Caco-2 (cell line): ENCODE measurements around the gene BNIP2. TPM values are rescaled to one million over a fixed set of nuclear protein-coding genes. Genes with fewer than 3 reads are reported as not detected.
A peak's percentile ranks its signal among the peaks of the same experiment; 100 is the strongest.

Source experiments
- BruUV-seq: library from RNA; stranded (reverse); fragments of 400-500 nt; replicated peaks from 2 replicates; lab custom pipeline; 2021; lab: Mats Ljungman, UMichigan
- CTCF ChIA-PET: fragments of 300-600 bp; sonication (Branson Sonifier 250); formaldehyde crosslinking; loops from one replicate; lab custom pipeline; 2022; ENCODE audit warnings: antibody characterized with exemption; lab: Charles Lee
- POLR2A ChIA-PET: fragments of 300-600 bp; sonication (Branson Sonifier 250); formaldehyde crosslinking; loops from one replicate; lab custom pipeline; 2022; ENCODE audit warnings: antibody characterized with exemption; lab: Charles Lee
- DNase-seq, 2 experiments: peaks; one replicate each; pipeline versions ENCODE4 v3.0.0 to v3.0.0-alpha.2; 2020 to 2022
- H3K27me3 ChIP-seq: replicated peaks from 2 replicates; pipeline ENCODE4 v1.6.0; 2011; ENCODE audit warnings: low read length; ENCODE audit not compliant: control insufficient read depth, insufficient read depth
- H3K36me3 ChIP-seq: 2 replicates; pipeline ENCODE4 v1.5.1; 2011; ENCODE audit warnings: low read length; ENCODE audit not compliant: control insufficient read depth, insufficient read depth
- H3K4me1 ChIP-seq: fragments of 250-450 bp; sonication (Bioruptor Pico); 2 replicates; pipeline ENCODE4 v1.5.1; 2020; ENCODE audit warnings: mild to moderate bottlenecking
- H3K4me3 ChIP-seq: 2 replicates; pipeline ENCODE4 v1.5.1; 2011; ENCODE audit warnings: low read depth, mild to moderate bottlenecking, control low read depth, low read length
- H3K9me3 ChIP-seq: fragments of 250-450 bp; sonication (Bioruptor Pico); 2 replicates; pipeline ENCODE4 v1.5.1; 2020; ENCODE audit warnings: mild to moderate bottlenecking, moderate library complexity
- H3K27ac Mint-ChIP-seq: one replicate; pipeline ENCODE4 v1.8.0; 2022; ENCODE audit warnings: mixed read lengths; ENCODE audit not compliant: unreplicated experiment
- H3K27me3 Mint-ChIP-seq: one replicate; pipeline ENCODE4 v1.8.0; 2022; ENCODE audit warnings: mixed read lengths; ENCODE audit not compliant: insufficient read depth, unreplicated experiment
- H3K36me3 Mint-ChIP-seq: one replicate; pipeline ENCODE4 v1.8.0; 2022; ENCODE audit warnings: mild to moderate bottlenecking, mixed read lengths; ENCODE audit not compliant: insufficient read depth, unreplicated experiment
- H3K4me1 Mint-ChIP-seq: one replicate; pipeline ENCODE4 v1.8.0; 2022; ENCODE audit warnings: low read depth, mixed read lengths; ENCODE audit not compliant: unreplicated experiment
- H3K4me3 Mint-ChIP-seq: one replicate; pipeline ENCODE4 v1.8.0; 2022; ENCODE audit warnings: mild to moderate bottlenecking, moderate library complexity, mixed read lengths; ENCODE audit not compliant: unreplicated experiment
- H3K9me3 Mint-ChIP-seq: one replicate; pipeline ENCODE4 v1.8.0; 2022; ENCODE audit warnings: mixed read lengths; ENCODE audit not compliant: unreplicated experiment
- CTCF ChIP-seq, 2 experiments: fragments of 200-600 bp in 1 of 2; IDR thresholded peaks; 1 replicate in 1 of 2; 2 replicates in 1 of 2; pipeline versions ENCODE4 v1.5.1 to v1.8.0; 2011 to 2022; ENCODE audit warnings: antibody characterized with exemption in 1 of 2, control low read depth in 1 of 2, inconsistent platforms in 1 of 2, low read depth in 1 of 2, low read length in 1 of 2, mild to moderate bottlenecking in 1 of 2, moderate library complexity in 1 of 2; ENCODE audit not compliant: insufficient read depth in 1 of 2, severe bottlenecking in 1 of 2, unreplicated experiment in 1 of 2
- intact Hi-C: fragments of 100-400 bp; cut with micrococcal nuclease; formaldehyde crosslinking; loops from one replicate; pipeline ENCODE4 v1.10.0; 2022; ENCODE audit not compliant: unreplicated experiment
- total RNA-seq: library from RNA; stranded (reverse); gene quantifications from 2 replicates; pipeline ENCODE4 v1.2.3, GENCODE V29; 2022

Gene BNIP2
- total RNA-seq, 1 experiment from 2014 or later: 54.0 TPM

GRCh38 chr15:59614153-59614552 lies 75.0 kb downstream of the BNIP2 start:
- CTCF ChIA-PET: no interaction called here
- no peaks in the 10 kb centered on the region for H3K36me3 ChIP-seq
- DNase-seq: no peak
- H3K9me3 Mint-ChIP-seq: peaks cover 24% of the 10 kb centered on the region
- H3K27me3 Mint-ChIP-seq: no peaks in the 10 kb centered on the region
- H3K4me3 ChIP-seq: no peak overlapping the region
- H3K36me3 Mint-ChIP-seq: peaks cover 8% of the 10 kb centered on the region
- no peak overlapping the region for H3K4me3 Mint-ChIP-seq
- 0 out of 2 replicates have a peak, but pooled peaks cover 3% of the 10 kb centered on the region for H3K9me3 ChIP-seq
- intact Hi-C loops: no loop called here
- H3K27ac Mint-ChIP-seq: no peak overlapping the region
- TF ChIP-seq CTCF (IDR thresholded peaks at IDR 0.05; ENCODE audit: insufficient read depth in 1 of 2, low read depth in 1 of 2, low read length in 1 of 2, severe bottlenecking in 1 of 2, unreplicated experiment in 1 of 2): no peak
- peaks cover 21% of the 10 kb centered on the region for H3K4me1 ChIP-seq
- peaks cover 26% of the 10 kb centered on the region for H3K4me1 Mint-ChIP-seq
- H3K27me3 ChIP-seq: no peaks in the 10 kb centered on the region; the same call in 1 of the 2 replicates
- no TSS peak for BruUV-seq
- POLR2A ChIA-PET: no interaction called here

GRCh38 chr15:59611276-59612260 lies 77.6 kb downstream of the BNIP2 start, which contains the start of gene GCNT3:
TSS of gene GCNT3 (plus strand) at chr15:59611783. CDS start at chr15:59618239, 6,456 bp downstream.
- peak; percentile 48 to 54 for DNase-seq
- intact Hi-C loops: no loop called here
- POLR2A ChIA-PET: no interaction called here
- Mint-ChIP-seq H3K27me3 (no peaks in the 10 kb centered on the region), H3K27ac (peak within 1 kb of the TSS; percentile 75), H3K4me1 (peaks cover 24% of the 10 kb centered on the region), H3K36me3 (peaks cover 8% of the 10 kb centered on the region), H3K4me3 (peak within 1 kb of the TSS; percentile 48), H3K9me3 (peaks cover 24% of the 10 kb centered on the region)
- Histone ChIP-seq H3K9me3 (0 out of 2 replicates have a peak, but pooled peaks cover 3% of the 10 kb centered on the region), H3K4me3 (no peak within 1 kb of the TSS), H3K27me3 (no peaks in the 10 kb centered on the region), H3K4me1 (peaks cover 21% of the 10 kb centered on the region), H3K36me3 (no peaks in the 10 kb centered on the region)
- TF ChIP-seq CTCF (IDR thresholded peaks at IDR 0.05; ENCODE audit: insufficient read depth in 1 of 2, low read depth in 1 of 2, low read length in 1 of 2, severe bottlenecking in 1 of 2, unreplicated experiment in 1 of 2): no peak
- BruUV-seq: TSS peak; percentile 86
- CTCF ChIA-PET: interaction anchor here (1.7 kb wide), 2 partner anchors 79 to 83 kb away, joined by 6 to 7 read pairs; no protein-coding TSS in a partner anchor
